Activated T-helper 2 cell treated with anti-CD3 and anti-CD28 coated beads, Interferon-gamma antibody, Interleukin-2, Interleukin-4, amounts not matched to agents 10 μg/mL and 5 μg/mL and 100 μg/mL, durations not matched to agents 14 hours and 24 hours and 36 hours (primary cell): ENCODE data around the gene TCHP. TPM values are rescaled to one million over a fixed set of nuclear protein-coding genes. Genes with fewer than 3 reads are reported as not detected.

Experiments
- DNase-seq: peaks from one replicate; pipeline ENCODE4 v3.0.0; 2021; ENCODE audit warnings: low spot score
- H3K27ac Mint-ChIP-seq: one replicate; pipeline ENCODE4 v1.8.0; 2021; ENCODE audit warnings: mixed read lengths
- H3K27me3 Mint-ChIP-seq: one replicate; pipeline ENCODE4 v1.8.0; 2021; ENCODE audit warnings: low read depth, mixed read lengths
- H3K36me3 Mint-ChIP-seq: one replicate; pipeline ENCODE4 v1.8.0; 2021; ENCODE audit warnings: low read depth, mixed read lengths
- H3K4me1 Mint-ChIP-seq: one replicate; pipeline ENCODE4 v1.8.0; 2021; ENCODE audit warnings: low read depth, mixed read lengths
- H3K4me3 Mint-ChIP-seq: one replicate; pipeline ENCODE4 v1.8.0; 2021; ENCODE audit warnings: low read depth, mild to moderate bottlenecking, moderate library complexity, mixed read lengths
- H3K9me3 Mint-ChIP-seq: one replicate; pipeline ENCODE4 v1.8.0; 2021; ENCODE audit warnings: mixed read lengths
- intact Hi-C: fragments of 100-400 bp; cut with micrococcal nuclease; formaldehyde crosslinking; loops from one replicate; pipeline ENCODE4 v1.15.1; 2023
- total RNA-seq: library from RNA; stranded (reverse); gene quantifications from 2 replicates; pipeline ENCODE4 v1.2.3, GENCODE V29; 2022

The TCHP gene
- total RNA-seq, 1 donor from 2014 or later: 32.6 TPM

GRCh38 chr12:109951751-109952150 is 51.7 kb downstream of the TCHP start:
- no peak for DNase-seq
- Mint-ChIP-seq H3K4me3 (no peak overlapping the region), H3K27me3 (no peaks in the 10 kb centered on the region), H3K27ac (peak overlapping the region; percentile 25), H3K4me1 (peaks cover 25% of the 10 kb centered on the region), H3K36me3 (peaks cover 84% of the 10 kb centered on the region), H3K9me3 (no peaks in the 10 kb centered on the region)
- intact Hi-C loops: no loop called here

DNA sequence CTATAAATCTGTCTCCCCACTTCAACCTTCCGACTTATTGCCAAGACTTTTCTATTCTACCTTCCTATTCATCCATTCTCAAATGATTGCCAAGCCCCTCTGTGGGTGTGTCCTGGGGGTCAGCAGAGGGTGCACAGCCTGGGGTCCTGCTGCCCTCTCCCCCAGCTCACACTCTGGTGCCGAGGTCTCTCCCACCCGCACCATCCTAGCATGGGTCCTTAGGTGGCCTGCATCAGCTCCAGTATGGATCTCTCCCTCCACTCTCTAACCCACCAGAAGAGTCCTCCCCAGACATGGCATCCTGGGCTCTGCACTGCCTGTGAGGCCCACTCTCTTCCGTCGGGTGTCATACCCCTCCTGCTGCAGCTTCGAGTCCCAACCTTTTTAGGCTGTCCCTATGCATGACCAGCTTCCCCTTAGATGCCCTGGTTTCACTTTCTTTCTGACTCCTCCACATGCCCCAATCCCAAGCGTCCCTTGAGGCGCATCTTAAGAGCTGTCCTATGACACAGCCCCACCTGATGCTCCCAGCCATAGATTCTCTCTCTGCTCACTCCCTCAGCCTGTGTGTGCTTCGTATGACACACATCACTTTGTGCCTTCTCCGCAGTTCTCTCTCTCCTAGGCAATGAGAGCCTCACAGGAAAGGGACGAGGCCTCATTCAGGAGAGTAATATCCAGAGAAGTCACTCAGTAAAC is 52.2 kb downstream of the TCHP start:
- Mint-ChIP-seq H3K36me3 (peaks cover 82% of the 10 kb centered on the region), H3K4me1 (peaks cover 19% of the 10 kb centered on the region), H3K27ac (no peak overlapping the region), H3K27me3 (no peaks in the 10 kb centered on the region), H3K4me3 (no peak overlapping the region), H3K9me3 (no peaks in the 10 kb centered on the region)
- DNase-seq: no peak
- intact Hi-C loops: no loop called here

DNA sequence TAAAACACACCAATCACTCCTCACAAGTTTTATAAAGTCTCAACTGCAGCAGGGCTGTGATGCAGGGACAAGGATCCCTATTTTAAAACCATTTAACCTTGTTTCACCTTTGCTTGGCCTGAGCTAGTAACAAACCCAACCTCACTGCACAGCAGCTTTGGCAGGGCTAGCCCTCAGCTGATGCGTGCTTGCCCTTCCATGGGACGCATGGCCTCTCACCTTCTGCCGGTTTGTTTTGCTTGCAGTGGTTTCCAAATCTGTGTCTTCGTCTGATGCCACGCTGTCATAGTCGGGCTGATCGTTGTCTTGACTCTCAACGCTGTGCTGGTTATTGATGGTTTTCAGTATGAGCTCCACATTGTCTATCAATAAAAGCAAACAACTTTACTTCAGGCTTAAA is 52.8 kb downstream of the TCHP start:
- Mint-ChIP-seq H3K9me3 (no peaks in the 10 kb centered on the region), H3K36me3 (peaks cover 80% of the 10 kb centered on the region), H3K4me3 (no peak overlapping the region), H3K4me1 (peaks cover 14% of the 10 kb centered on the region), H3K27me3 (no peaks in the 10 kb centered on the region), H3K27ac (no peak overlapping the region)
- no peak for DNase-seq
- intact Hi-C loops: no loop called here

- no peak overlapping the region for H3K27ac Mint-ChIP-seq
- no peak for DNase-seq
- no peak overlapping the region for H3K4me3 Mint-ChIP-seq
- peaks cover 8% of the 10 kb centered on the region for H3K4me1 Mint-ChIP-seq
- no peaks in the 10 kb centered on the region for H3K9me3 Mint-ChIP-seq
- H3K27me3 Mint-ChIP-seq: no peaks in the 10 kb centered on the region
- H3K36me3 Mint-ChIP-seq: peaks cover 80% of the 10 kb centered on the region
- intact Hi-C loops: no loop called here
Measured at GRCh38 chr12:109953656-109954055, 53.6 kb downstream of the TCHP start.

- Mint-ChIP-seq H3K4me3 (no peak overlapping the region), H3K27ac (no peak overlapping the region), H3K9me3 (no peaks in the 10 kb centered on the region), H3K4me1 (peaks cover 3% of the 10 kb centered on the region), H3K36me3 (peaks cover 72% of the 10 kb centered on the region), H3K27me3 (no peaks in the 10 kb centered on the region)
- intact Hi-C loops: no loop called here
- no peak for DNase-seq
Measured at GRCh38 chr12:109958374-109958773, 58.3 kb downstream of the TCHP start.

DNA sequence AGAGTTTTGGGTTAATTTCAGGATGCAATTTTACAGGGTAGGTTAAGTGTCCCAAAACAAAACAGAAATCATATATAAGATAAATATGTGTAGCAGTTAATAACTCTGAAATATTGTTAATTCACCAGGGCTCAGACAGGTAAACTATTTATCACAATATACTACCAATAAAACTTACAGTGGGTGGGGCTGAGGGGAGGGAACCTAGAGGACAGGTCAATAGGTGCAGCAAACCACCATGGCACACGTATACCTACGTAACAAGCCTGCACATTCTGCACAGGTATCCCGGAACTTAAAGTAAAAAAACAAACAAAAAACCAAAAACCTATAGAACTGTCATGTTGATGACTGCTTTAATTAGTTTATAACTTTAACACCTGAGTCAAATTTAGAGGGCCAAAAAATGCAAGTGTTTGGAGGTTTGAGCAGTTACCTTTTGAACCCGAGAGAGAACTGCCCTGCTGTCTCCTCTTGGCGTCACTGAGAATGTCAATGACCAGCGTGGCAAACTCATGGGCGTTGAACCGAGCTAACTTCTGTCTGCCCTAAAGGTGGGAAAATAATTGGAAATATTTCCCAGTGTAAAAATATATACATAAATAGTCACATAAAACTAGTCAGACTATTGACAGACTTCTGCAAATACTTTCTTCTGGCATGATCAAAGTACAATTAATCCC is 59.5 kb downstream of the TCHP start:
- intact Hi-C loops: no loop called here
- no peak overlapping the region for H3K4me3 Mint-ChIP-seq
- no peaks in the 10 kb centered on the region for H3K27me3 Mint-ChIP-seq
- no peak for DNase-seq
- H3K9me3 Mint-ChIP-seq: no peaks in the 10 kb centered on the region
- peaks cover 7% of the 10 kb centered on the region for H3K4me1 Mint-ChIP-seq
- peaks cover 73% of the 10 kb centered on the region for H3K36me3 Mint-ChIP-seq
- H3K27ac Mint-ChIP-seq: no peak overlapping the region

DNA sequence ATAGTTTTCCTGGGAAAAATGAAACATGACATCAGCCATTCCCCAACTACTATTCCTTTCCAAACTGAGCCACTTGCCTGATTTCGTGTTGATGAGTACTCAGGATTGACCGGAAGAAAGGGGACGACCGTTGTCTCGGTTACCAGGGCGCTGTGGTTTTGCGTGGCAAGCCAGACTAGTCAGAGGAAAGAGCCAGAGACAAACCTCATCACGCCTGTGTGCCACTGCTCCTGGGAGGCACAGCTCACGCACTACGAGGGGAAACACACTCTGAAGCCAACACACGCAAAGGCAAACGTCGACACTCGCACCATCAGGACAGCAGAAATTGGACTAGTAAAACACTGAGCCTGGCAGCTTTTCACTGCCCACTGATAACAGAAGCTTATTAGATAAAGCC is 61.1 kb downstream of the TCHP start:
- H3K27me3 Mint-ChIP-seq: no peaks in the 10 kb centered on the region
- DNase-seq: no peak
- H3K27ac Mint-ChIP-seq: no peak overlapping the region
- peaks cover 9% of the 10 kb centered on the region for H3K4me1 Mint-ChIP-seq
- H3K9me3 Mint-ChIP-seq: no peaks in the 10 kb centered on the region
- intact Hi-C loops: no loop called here
- peaks cover 80% of the 10 kb centered on the region for H3K36me3 Mint-ChIP-seq
- no peak overlapping the region for H3K4me3 Mint-ChIP-seq

GRCh38 chr12:109961612-109962011 is 61.5 kb downstream of the TCHP start:
- intact Hi-C loops: no loop called here
- peaks cover 12% of the 10 kb centered on the region for H3K4me1 Mint-ChIP-seq
- no peak overlapping the region for H3K4me3 Mint-ChIP-seq
- peaks cover 80% of the 10 kb centered on the region for H3K36me3 Mint-ChIP-seq
- no peak overlapping the region for H3K27ac Mint-ChIP-seq
- DNase-seq: no peak
- H3K9me3 Mint-ChIP-seq: no peaks in the 10 kb centered on the region
- H3K27me3 Mint-ChIP-seq: no peaks in the 10 kb centered on the region

- Mint-ChIP-seq H3K4me3 (no peak overlapping the region), H3K9me3 (no peaks in the 10 kb centered on the region)
- intact Hi-C loops: no loop called here
Measured at GRCh38 chr12:109962398-109962797, 62.3 kb downstream of the TCHP start.

DNA sequence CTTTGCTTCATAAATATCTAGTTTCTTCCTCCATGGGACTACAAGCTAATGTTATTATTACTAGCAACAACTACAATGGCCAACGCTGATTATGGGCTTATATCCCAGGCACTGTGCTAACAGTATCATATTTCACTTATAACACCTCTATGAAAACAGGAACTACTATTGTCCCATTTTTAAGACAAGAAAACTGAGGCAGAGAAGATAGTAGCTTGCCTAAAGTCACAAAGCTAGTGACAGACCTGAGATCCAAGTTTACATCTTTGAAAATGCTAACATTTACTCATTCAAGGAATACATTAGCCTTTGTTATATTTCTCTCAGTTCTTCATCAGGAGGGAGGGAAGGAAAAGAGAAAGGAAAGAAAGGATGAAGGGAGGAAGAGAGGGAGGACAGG is 63.3 kb downstream of the TCHP start:
- intact Hi-C loops: no loop called here
- no peak for DNase-seq
- Mint-ChIP-seq H3K4me3 (no peak overlapping the region), H3K36me3 (peaks cover 81% of the 10 kb centered on the region), H3K27me3 (no peaks in the 10 kb centered on the region), H3K27ac (peak overlapping the region; percentile 57), H3K9me3 (no peaks in the 10 kb centered on the region), H3K4me1 (peaks cover 23% of the 10 kb centered on the region)

More at GRCh38 chr12:109962398-109962797, 62.3 kb downstream of the TCHP start:
- no peak for DNase-seq
- no peaks in the 10 kb centered on the region for H3K27me3 Mint-ChIP-seq
- H3K4me1 Mint-ChIP-seq: peaks cover 15% of the 10 kb centered on the region
- H3K36me3 Mint-ChIP-seq: peaks cover 82% of the 10 kb centered on the region
- no peak overlapping the region for H3K27ac Mint-ChIP-seq

- intact Hi-C loops: no loop called here
- Mint-ChIP-seq H3K9me3 (no peaks in the 10 kb centered on the region), H3K36me3 (peaks cover 76% of the 10 kb centered on the region), H3K4me3 (no peak overlapping the region), H3K4me1 (peaks cover 23% of the 10 kb centered on the region), H3K27me3 (no peaks in the 10 kb centered on the region), H3K27ac (peak overlapping the region; percentile 57)
- no peak for DNase-seq
Measured at GRCh38 chr12:109963743-109964429, 63.8 kb downstream of the TCHP start.

- DNase-seq: no peak
- Mint-ChIP-seq H3K4me1 (peaks cover 27% of the 10 kb centered on the region), H3K36me3 (peaks cover 80% of the 10 kb centered on the region), H3K9me3 (no peaks in the 10 kb centered on the region), H3K27ac (peak overlapping the region; percentile 61), H3K4me3 (no peak overlapping the region), H3K27me3 (no peaks in the 10 kb centered on the region)
- intact Hi-C loops: no loop called here
Measured at GRCh38 chr12:109966546-109966945, 66.5 kb downstream of the TCHP start.
